ENCODE results near the gene PLA2G7.

- TF ChIP-seq CTCF (IDR thresholded peaks at IDR 0.05 in 8 of 11, conservative IDR thresholded peaks at IDR 0.05 in 3 of 11) (no peak), POLR2A (IDR thresholded peaks at IDR 0.05) (no peak), POLR2AphosphoS5 (IDR thresholded peaks at IDR 0.05) (no peak)
Measured at GRCh38 chr6:46741910-46742309, 6.7 kb upstream of the PLA2G7 start.
